Panc1 (cell line): Measurements from ENCODE around the gene TIAM2. TPM values are rescaled to one million over a fixed set of nuclear protein-coding genes. Genes with fewer than 3 reads are reported as not detected.

Source experiments
- ATAC-seq: fragments of 200-7000 bp; cut with Tn5 transposase; 2 replicates; pipeline ENCODE4 v1.9.1; 2020; ENCODE audit warnings: mild to moderate bottlenecking, moderate library complexity
- BruUV-seq: library from RNA; stranded (reverse); fragments of 400-500 nt; replicated peaks from 2 replicates; lab custom pipeline; 2021; lab: Mats Ljungman, UMichigan
- CTCF ChIA-PET: fragments of 300-600 bp; sonication (Branson Sonifier 250); formaldehyde crosslinking; loops from one replicate; lab custom pipeline; 2022; ENCODE audit warnings: antibody characterized with exemption; lab: Charles Lee
- POLR2A ChIA-PET: fragments of 300-600 bp; sonication (Branson Sonifier 250); formaldehyde crosslinking; loops from one replicate; lab custom pipeline; 2022; ENCODE audit warnings: antibody characterized with exemption; lab: Charles Lee
- DNase-seq: peaks from one replicate; pipeline ENCODE4 v3.0.0-alpha.2; 2010; ENCODE audit warnings: low read depth, low spot score
- H3K27ac ChIP-seq: 2 replicates; pipeline ENCODE4 v1.5.1; 2011; ENCODE audit warnings: mild to moderate bottlenecking, low read length, inconsistent platforms
- H3K27me3 ChIP-seq: fragments of 200-500 bp; sonication (Bioruptor generic); 2 replicates; pipeline ENCODE4 v1.6.0; 2014; ENCODE audit warnings: low read length, inconsistent platforms; ENCODE audit not compliant: control insufficient read depth, insufficient read depth
- H3K36me3 ChIP-seq: fragments of 200-500 bp; sonication (Bioruptor generic); 2 replicates; pipeline ENCODE4 v1.5.1; 2014; ENCODE audit warnings: inconsistent platforms, mild to moderate bottlenecking, low read length, moderate library complexity; ENCODE audit not compliant: control insufficient read depth, insufficient read depth
- H3K4me1 ChIP-seq: 2 replicates; pipeline ENCODE4 v1.5.1; 2011; ENCODE audit warnings: inconsistent platforms, mild to moderate bottlenecking, low read length, moderate library complexity; ENCODE audit not compliant: control insufficient read depth, insufficient read depth
- H3K4me3 ChIP-seq, 2 experiments: 2 replicates each; pipeline ENCODE4 v1.5.1; 2011 to 2012; ENCODE audit warnings: low read depth in 2 of 2, low read length in 2 of 2, mild to moderate bottlenecking in 2 of 2, inconsistent platforms in 1 of 2, moderate library complexity in 1 of 2
- H3K9me3 ChIP-seq: fragments of 200-500 bp; sonication (Bioruptor generic); 2 replicates; pipeline ENCODE4 v1.5.1; 2014; ENCODE audit warnings: low read depth, mild to moderate bottlenecking, inconsistent platforms, low read length, moderate library complexity; ENCODE audit not compliant: control insufficient read depth, insufficient read depth
- POLR2AphosphoS5 ChIP-seq: IDR thresholded peaks from 2 replicates; pipeline ENCODE4 v1.6.1; 2012; ENCODE audit warnings: mild to moderate bottlenecking, low read depth, low read length, moderate library complexity
- SIN3A ChIP-seq: IDR thresholded peaks from 2 replicates; pipeline ENCODE4 v1.6.1; 2012; ENCODE audit warnings: low read depth, mild to moderate bottlenecking, low read length, moderate library complexity, borderline replicate concordance; ENCODE audit not compliant: insufficient read depth
- TCF7L2 ChIP-seq: IDR thresholded peaks from 2 replicates; pipeline ENCODE4 v1.6.1; 2011; ENCODE audit warnings: mild to moderate bottlenecking, low read depth, low read length, inconsistent platforms
- in situ Hi-C: cut with HindIII; loops from 2 replicates; pipeline ENCODE4 v1.10.0; 2016; ENCODE audit warnings: low sequenced_read_pairs, low pct_unique_long_range_greater_than_20kb
- intact Hi-C: fragments of 100-400 bp; cut with micrococcal nuclease; formaldehyde crosslinking; loops from one replicate; pipeline ENCODE4 v1.10.0; 2022; ENCODE audit not compliant: unreplicated experiment
- total RNA-seq: library from RNA; stranded (reverse); gene quantifications from one replicate; pipeline ENCODE4 v1.2.1, GENCODE V29; 2021; ENCODE audit not compliant: unreplicated experiment
- TF ChIP-seq, protein P1 (sequence below), 2 experiments: IDR thresholded peaks; 2 replicates each; pipeline ENCODE4 v1.6.1; 2011 to 2012; ENCODE audit warnings: low read depth in 2 of 2, control low read depth in 1 of 2, low read length in 1 of 2, mild to moderate bottlenecking in 1 of 2, moderate library complexity in 1 of 2; ENCODE audit not compliant: insufficient read depth in 1 of 2
- TF ChIP-seq, protein P2 (sequence below): fragments of 450-650 bp; IDR thresholded peaks from 2 replicates; pipeline ENCODE4 v1.5.1; 2017; ENCODE audit warnings: mild to moderate bottlenecking

Gene TIAM2
- total RNA-seq, 1 experiment from 2014 or later = 14.9 TPM

DNA sequence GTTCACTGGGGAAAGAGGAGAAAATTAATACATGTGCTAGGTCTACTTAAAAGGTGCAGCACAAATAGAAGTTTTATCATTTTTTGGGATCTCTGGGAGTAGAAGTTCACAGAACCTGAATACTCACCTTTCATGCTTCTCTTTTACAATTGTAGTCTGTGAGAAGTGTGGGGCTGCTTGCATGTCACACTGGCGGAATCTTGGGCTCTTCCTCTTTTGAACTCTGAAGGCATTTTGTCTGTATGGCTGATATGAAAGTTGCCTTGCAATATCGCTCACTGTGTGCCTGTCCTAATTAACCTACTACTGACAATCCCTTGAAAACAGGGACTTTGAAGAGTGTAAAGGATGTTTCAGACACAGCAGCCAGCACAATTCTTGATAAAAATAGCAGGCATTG lies 202.8 kb downstream of the TIAM2 start:
- ATAC-seq (no peak), DNase-seq (no peak)
- H3K27ac ChIP-seq = peak overlapping the region; percentile 94
- BruUV-seq = no TSS peak
- no peaks in the 10 kb centered on the region for H3K36me3 ChIP-seq
- ChIA-PET CTCF (interaction anchor here (0.7 kb wide), 1 partner anchor 147 kb away, joined by 12 read pairs; no protein-coding TSS in a partner anchor), POLR2A (no interaction called here)
- TF ChIP-seq, protein P1, sequence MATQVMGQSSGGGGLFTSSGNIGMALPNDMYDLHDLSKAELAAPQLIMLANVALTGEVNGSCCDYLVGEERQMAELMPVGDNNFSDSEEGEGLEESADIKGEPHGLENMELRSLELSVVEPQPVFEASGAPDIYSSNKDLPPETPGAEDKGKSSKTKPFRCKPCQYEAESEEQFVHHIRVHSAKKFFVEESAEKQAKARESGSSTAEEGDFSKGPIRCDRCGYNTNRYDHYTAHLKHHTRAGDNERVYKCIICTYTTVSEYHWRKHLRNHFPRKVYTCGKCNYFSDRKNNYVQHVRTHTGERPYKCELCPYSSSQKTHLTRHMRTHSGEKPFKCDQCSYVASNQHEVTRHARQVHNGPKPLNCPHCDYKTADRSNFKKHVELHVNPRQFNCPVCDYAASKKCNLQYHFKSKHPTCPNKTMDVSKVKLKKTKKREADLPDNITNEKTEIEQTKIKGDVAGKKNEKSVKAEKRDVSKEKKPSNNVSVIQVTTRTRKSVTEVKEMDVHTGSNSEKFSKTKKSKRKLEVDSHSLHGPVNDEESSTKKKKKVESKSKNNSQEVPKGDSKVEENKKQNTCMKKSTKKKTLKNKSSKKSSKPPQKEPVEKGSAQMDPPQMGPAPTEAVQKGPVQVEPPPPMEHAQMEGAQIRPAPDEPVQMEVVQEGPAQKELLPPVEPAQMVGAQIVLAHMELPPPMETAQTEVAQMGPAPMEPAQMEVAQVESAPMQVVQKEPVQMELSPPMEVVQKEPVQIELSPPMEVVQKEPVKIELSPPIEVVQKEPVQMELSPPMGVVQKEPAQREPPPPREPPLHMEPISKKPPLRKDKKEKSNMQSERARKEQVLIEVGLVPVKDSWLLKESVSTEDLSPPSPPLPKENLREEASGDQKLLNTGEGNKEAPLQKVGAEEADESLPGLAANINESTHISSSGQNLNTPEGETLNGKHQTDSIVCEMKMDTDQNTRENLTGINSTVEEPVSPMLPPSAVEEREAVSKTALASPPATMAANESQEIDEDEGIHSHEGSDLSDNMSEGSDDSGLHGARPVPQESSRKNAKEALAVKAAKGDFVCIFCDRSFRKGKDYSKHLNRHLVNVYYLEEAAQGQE (IDR thresholded peaks at IDR 0.05; ENCODE audit: insufficient read depth in 1 of 2, low read depth in 2 of 2, low read length in 1 of 2) = no peak
- no peak for TF ChIP-seq TCF7L2
- TF ChIP-seq POLR2AphosphoS5 = no peak
- TF ChIP-seq, protein P2, sequence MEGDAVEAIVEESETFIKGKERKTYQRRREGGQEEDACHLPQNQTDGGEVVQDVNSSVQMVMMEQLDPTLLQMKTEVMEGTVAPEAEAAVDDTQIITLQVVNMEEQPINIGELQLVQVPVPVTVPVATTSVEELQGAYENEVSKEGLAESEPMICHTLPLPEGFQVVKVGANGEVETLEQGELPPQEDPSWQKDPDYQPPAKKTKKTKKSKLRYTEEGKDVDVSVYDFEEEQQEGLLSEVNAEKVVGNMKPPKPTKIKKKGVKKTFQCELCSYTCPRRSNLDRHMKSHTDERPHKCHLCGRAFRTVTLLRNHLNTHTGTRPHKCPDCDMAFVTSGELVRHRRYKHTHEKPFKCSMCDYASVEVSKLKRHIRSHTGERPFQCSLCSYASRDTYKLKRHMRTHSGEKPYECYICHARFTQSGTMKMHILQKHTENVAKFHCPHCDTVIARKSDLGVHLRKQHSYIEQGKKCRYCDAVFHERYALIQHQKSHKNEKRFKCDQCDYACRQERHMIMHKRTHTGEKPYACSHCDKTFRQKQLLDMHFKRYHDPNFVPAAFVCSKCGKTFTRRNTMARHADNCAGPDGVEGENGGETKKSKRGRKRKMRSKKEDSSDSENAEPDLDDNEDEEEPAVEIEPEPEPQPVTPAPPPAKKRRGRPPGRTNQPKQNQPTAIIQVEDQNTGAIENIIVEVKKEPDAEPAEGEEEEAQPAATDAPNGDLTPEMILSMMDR = no peak
- TF ChIP-seq SIN3A = no peak
- H3K4me1 ChIP-seq = peaks cover 30% of the 10 kb centered on the region
- H3K9me3 ChIP-seq = no peaks in the 10 kb centered on the region
- intact Hi-C loops (no loop called here), in situ Hi-C loops (no loop called here)
- no peaks in the 10 kb centered on the region for H3K27me3 ChIP-seq
- no peak overlapping the region for H3K4me3 ChIP-seq

DNA sequence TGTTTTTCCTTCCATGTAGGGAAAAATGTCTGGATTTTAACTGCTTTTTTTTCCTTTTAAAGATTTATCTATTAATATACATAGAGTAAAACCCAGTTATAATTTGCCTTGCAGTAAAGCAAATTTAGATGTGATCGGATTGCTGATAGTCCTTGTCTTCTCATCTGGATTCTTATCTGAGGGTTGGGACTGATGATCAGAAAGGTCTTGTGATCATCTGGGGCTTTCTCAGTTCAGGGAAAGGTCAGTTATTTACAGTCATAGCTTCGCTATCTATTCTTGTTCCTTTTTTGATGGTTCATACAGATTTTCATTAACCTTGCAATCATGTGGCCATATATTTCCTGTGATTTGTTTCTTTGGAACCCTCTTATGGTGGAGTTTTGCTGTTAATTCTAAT lies 204.9 kb downstream of the TIAM2 start:
- in situ Hi-C loops = no loop called here
- intact Hi-C loops = no loop called here
- no TSS peak for BruUV-seq
- Histone ChIP-seq H3K4me1 (peaks cover 36% of the 10 kb centered on the region), H3K27ac (peak overlapping the region; percentile 94), H3K4me3 (no peak overlapping the region), H3K27me3 (no peaks in the 10 kb centered on the region), H3K9me3 (no peaks in the 10 kb centered on the region), H3K36me3 (no peaks in the 10 kb centered on the region)
- POLR2A ChIA-PET = no interaction called here
- DNase-seq (no peak), ATAC-seq (no peak)
- TF ChIP-seq, protein P1 (IDR thresholded peaks at IDR 0.05; ENCODE audit: insufficient read depth in 1 of 2, low read depth in 2 of 2, low read length in 1 of 2) = no peak
- no peak for TF ChIP-seq POLR2AphosphoS5
- TF ChIP-seq TCF7L2 = no peak
- TF ChIP-seq, protein P2 = no peak
- TF ChIP-seq SIN3A = no peak
- CTCF ChIA-PET = no interaction called here
